HS-27A (cell line): Measurements from ENCODE around the gene ZSWIM4.
"Not testable (repeated sequence)": the region's sequence is repeated elsewhere in the genome, so short reads cannot be mapped to it uniquely, and the experiment has no call there.

Source experiments
- DNase-seq: peaks from one replicate; pipeline ENCODE4 v3.0.0-alpha.2; 2012; ENCODE audit warnings: low read depth, missing footprints

Gene ZSWIM4

DNA sequence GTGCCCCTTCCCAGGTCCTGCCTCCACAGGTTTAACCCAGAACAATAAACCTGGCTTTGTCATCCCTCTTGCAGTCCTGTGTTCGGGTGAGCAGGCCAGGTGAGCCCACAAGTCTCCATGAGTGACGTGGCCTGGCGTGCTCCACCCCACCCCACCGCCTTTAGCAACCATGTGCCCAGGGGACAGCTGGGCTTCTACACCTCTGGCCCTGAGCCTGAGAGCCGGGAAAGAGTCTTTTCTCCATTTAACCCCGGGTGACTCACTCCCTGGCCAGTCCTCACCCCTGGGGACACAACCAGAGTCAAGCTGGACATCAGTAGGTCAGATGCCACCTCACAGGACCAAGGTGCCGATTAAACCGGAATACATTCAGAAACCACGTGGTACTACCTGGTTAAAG is 16.8 kb upstream of the ZSWIM4 start:
- no peak for DNase-seq

DNA sequence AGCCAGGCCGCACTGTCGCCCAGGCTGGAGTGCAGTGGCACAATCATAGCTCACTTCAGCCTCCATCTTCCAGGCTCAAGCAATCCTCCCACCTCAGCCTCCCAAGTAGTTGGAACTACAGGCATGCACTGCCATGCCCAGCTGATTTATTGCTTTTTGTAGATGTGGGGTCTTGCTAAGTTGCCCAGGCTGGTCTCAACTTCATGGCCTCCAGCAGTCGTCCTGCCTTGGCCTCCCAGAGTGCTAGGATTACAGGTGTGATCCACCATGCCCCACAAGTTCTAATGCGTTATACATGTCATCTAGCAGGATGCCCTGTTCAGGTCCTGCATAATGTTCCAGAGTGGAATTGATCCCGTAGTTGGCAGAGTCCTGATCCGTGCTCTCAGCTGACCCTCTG is 16.4 kb upstream of the ZSWIM4 start:
- DNase-seq, result no peak

DNA sequence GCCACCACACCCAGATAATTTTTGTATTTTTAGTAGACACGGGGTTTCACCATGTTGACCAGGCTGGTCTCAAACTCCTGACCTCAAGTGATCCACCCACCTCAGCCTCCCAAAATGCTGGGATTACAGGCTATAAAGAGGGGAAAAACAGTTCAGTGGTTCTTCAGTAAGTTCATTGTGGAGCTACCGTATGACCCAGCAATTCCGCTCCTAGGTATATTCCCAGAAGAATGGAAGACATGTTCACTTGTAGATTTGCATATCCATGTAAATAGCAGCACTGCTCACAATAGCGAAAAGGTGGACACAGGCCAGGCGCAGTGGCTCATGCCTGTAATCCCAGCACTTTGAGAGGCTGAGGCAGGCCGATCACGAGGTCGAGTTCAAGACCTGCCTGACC is 15.4 kb upstream of the ZSWIM4 start:
- DNase-seq, result not testable (repeated sequence)

GRCh38 chr19:13781547-13781946 is 13.7 kb upstream of the ZSWIM4 start:
- DNase-seq, result no peak

DNA sequence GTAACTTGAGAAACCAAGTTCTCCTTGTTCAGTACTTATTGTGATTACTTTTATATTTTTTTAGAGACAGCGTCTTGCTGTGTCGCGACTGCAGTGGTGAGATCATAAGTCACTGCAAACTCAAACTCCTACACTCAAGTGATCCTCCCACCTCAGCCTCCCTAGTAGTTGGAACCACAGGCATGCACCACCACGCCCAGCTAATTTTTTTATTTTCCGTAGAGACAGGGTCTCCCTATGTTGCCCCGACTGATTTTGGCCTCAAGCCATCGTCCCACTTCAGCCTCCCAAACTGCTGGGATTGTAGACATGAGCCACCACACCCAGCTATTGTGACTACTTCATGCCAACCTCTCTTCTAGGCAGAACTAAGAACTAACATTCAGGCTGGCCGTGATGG is 12.7 kb upstream of the ZSWIM4 start:
- no peak for DNase-seq

GRCh38 chr19:13783565-13784500 is 11.4 kb upstream of the ZSWIM4 start:
- DNase-seq, result no peak

DNA sequence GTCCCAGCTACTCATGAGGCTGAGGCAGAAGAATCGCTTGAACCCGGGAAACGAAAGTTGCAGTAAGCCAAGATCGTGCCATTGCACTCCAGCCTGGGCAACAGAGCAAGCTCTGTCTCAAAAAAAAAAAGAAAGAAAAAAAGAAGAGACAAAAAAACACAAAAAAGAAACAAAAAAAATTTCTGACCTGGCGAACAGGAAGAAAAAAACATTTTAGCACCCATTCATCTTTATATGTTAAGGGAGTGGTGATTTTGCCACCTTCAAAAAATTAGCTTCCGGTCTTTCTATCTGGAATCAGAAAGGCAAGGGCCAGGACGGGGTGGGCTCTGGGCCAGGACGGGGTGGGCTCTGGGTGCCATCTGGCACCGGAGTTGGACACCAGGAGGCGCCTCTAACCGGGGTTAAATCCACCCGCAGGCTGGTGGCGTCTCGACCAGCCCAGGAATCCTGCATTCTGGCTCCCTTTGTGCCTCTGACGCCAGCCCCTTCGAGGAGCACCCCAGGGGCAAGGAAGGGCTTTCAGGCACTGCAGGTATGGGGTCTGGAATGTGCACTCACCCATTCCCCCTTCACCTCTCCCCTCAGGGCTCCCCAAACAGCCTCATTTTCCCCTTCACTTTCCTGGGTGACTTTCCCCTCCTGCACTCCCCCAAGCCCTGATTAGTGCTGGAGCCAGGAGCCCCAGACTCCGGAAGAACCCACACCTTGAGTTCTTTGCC is 10.4 kb upstream of the ZSWIM4 start:
- no peak for DNase-seq

DNA sequence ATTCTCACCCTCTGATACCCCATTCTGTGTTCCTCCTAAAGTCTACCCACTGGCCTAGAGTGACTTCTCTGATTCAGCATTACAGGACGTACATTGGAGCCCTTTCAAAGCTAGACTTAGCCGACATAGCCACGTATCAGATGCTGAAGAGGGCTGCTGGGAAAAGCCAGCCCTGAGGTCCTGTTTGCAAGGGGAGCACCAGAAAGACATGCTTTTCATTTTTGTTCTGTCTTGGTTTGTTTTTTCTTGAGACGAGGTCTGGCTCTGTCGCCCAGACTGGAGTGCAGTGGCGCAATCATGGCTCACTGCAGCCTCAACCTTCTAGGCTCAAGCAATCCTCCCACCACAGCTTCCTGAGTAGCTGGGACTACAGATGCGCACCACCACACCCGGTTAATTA is 6.3 kb upstream of the ZSWIM4 start:
- no peak for DNase-seq

DNA sequence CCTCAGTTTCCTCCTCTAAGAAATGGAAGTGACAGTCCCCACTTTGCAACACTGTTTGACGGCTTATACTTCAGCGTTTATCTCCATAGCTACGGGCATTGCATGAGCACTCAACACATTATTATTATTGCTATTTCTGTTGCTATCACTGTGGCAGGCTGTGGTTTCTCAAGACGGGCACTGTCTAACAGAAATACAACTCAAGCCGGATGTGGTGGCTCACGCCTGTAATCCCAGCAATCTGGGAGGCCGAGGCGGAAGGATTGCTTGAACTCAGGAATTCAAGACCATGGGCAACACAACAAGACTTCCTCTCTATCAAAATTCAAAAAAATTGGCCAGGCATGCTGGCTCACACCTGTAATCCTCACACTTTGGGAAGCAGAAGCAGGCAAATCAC is 4.9 kb upstream of the ZSWIM4 start:
- no peak for DNase-seq

GRCh38 chr19:13793317-13793716 is 1.9 kb upstream of the ZSWIM4 start:
- not testable (repeated sequence) for DNase-seq

DNA sequence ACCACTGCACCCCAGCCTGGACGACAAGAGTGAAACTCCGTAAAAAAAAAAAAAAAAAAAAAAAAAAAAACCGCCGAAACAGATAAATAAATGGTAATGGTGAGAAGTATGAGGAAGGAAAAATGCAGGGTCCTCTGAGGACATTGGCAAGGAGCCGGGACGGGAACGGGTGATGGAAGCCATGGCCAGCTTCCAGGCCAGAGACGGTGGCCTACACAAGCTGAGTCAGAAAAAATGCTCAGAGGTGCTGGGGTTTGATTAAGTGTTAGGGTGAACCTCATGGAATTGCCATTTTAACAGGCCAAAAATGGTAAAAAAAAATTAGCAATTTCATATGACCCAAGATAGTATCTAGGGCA is 866 bp upstream of the ZSWIM4 start:
- DNase-seq, result peak; percentile 89

DNA sequence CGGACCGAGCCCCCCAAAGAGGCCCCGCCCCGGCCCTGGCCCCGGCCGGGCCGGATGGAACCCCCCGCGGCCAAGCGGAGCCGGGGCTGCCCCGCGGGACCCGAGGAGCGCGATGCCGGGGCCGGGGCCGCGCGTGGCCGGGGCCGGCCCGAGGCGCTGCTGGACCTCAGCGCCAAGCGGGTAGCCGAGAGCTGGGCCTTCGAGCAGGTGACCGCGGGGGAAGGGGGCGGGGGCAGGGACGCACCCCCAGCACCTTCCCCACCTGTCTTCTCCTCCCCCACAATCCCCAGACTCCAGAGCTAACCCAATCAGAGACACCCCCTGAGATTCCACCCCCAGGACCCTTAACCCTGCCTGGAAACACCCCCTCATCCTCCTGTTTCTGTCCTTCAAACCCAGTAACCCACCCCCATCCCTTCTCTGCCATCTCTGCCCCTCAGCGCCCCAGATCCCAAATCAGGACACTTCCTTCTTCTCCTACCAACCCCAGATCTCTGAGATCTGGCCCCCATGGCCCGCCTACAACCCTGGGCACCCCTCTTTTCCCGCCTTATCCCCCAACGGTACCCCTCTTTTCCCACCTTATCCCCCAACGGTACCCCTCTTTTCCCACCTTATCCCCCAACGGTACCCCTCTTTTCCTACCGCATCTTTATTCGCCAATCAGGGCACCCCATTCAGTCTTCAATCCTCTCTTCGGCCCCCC is 505 bp downstream of the ZSWIM4 start:
- no peak for DNase-seq

GRCh38 chr19:13796301-13797057 is 1.2 kb downstream of the ZSWIM4 start:
- peak; percentile 83 for DNase-seq

DNA sequence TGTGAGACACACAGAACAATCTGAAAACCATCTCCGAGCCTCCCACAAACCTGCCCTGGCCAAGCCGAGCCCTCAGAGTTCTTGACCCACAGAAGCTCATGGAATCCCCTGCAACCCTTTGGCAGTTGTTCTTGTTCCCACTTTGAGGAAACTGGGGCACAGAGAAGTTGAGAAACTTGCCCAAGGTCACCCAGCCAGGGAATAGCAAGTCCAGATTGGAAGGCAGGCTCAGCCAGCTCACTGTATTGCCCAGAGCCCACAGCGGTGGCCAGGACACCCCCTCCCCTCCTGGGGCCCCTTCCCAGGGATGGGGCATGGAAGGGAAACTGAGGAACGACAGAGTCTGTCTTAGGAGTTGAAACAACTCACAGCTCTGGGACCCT is 1.8 kb downstream of the ZSWIM4 start:
- DNase-seq, result no peak

- no peak for DNase-seq
Observed at GRCh38 chr19:13797870-13798269, 2.6 kb downstream of the ZSWIM4 start.

GRCh38 chr19:13799669-13800068 is 4.4 kb downstream of the ZSWIM4 start:
- no peak for DNase-seq

DNA sequence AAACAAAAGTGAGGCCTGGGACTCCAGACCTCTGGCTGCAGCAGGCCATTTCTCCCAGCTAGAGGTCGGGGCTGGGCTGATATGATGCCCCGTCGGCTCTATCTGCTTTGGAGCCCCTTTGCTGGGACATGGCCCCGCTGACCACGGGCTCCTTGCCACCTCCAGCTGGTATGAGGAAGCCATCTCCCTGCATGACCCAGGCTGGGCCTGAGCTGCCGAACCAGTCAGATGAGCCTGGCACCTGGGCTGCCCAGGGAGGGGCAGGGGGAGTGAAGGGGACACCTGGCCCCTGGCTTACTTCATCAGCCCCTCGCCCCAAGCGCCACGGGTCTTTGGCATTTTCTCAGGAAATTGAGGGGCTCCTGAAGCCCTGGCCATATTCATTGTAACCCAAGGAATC is 7.8 kb downstream of the ZSWIM4 start:
- DNase-seq, result no peak

DNA sequence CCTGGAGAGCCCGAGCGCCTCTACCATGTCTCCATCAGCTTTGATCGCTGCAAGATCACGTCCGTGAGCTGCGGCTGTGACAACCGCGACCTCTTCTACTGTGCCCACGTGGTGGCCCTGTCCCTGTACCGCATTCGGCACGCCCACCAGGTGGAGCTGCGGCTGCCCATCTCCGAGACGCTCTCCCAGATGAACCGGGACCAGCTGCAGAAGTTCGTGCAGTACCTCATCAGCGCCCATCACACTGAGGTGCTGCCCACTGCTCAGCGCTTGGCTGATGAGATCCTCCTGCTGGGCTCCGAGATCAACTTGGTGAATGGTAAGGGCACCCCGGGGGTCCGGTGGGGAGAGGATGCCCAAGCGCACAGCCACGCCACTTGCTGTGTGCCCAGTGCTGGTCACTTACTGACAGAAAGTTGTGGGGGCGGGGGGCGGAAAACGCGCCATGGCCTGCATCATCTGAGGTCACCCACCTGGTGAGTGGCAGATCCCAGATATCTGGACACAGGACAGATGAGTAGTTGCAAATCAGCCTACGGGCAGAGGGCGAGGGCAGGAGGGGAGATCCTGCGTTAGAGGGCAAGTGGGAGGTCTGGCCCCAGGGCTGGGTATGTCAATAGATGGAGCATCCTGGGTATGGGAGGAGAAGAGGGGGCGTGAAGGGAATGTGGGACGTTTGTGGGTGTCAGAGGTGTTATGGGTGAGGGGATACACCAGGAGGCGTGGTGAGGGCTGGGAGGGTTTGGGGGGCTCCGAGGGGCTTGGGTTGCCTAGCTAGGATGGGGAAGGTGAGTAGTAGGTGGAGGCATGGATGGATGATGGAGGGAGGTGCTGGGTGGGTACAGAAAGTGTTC is 9.8 kb downstream of the ZSWIM4 start:
- no peak for DNase-seq

GRCh38 chr19:13806728-13807127 is 11.5 kb downstream of the ZSWIM4 start:
- no peak for DNase-seq

DNA sequence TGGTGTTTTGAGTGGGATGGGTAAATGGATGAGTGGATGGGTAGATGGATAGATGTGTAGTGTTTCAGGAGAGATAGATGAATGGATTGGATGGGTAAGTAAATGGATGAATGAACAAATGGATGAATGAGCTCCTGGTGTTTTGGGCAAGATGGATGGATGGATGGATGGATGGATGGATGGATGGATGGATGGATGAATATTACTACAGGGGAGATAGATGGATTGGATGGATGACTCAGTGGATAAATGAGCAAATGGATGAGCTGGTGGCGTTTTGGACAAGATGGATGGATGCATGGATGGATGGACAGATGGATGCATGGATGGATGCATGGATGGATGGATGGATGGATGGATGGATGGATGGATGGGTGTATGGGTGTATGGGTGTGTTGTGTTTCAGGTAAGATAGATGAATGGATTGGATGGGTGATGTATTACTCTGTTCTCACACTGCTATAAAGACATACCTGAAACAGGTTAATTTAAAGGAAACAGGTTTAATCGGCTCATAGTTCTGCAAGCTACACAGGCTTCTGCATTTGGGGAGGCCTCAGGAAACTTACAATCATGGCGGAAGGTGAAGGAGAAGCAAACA is 12.3 kb downstream of the ZSWIM4 start:
- DNase-seq, result no peak

DNA sequence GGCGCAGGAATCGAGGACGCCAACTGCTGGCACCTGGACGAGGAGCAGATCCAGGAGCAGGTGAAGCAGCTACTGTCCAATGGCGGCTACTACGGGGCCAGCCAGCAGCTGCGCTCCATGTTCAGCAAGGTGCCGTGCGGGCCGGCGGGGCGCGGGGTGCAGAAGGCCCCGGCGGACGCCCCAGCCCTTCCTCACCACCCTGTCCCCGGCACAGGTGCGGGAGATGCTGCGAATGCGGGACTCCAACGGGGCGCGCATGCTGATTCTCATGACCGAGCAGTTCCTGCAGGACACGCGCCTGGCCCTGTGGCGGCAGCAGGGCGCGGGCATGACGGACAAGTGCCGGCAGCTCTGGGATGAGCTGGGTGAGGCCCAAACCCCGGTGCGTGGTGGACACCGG is 13.6 kb downstream of the ZSWIM4 start:
- DNase-seq, result no peak
